Parathyroid adenoma (tissue), 2 donors: ENCODE measurements around the gene FAIM2.
"Not testable (repeated sequence)": the region's sequence is repeated elsewhere in the genome, so short reads cannot be mapped to it uniquely, and the experiment has no call there.

Experiments
- H2AFZ ChIP-seq: fragments of 300-600 bp; sonication (generic); one replicate; pipeline ENCODE4 v1.7.0; 2017; ENCODE audit warnings: antibody characterized with exemption, mild to moderate bottlenecking
- H3K27ac ChIP-seq: fragments of 300-600 bp; sonication (generic); one replicate; pipeline ENCODE4 v1.7.0; 2017
- H3K27me3 ChIP-seq: fragments of 300-600 bp; sonication (generic); one replicate; pipeline ENCODE4 v1.7.0; 2017; ENCODE audit warnings: low read length; ENCODE audit not compliant: control insufficient read depth, insufficient read depth
- H3K36me3 ChIP-seq: fragments of 300-600 bp; sonication (generic); one replicate; pipeline ENCODE4 v1.7.0; 2017; ENCODE audit warnings: low read length; ENCODE audit not compliant: control insufficient read depth, insufficient read depth
- H3K4me1 ChIP-seq: fragments of 300-600 bp; sonication (generic); one replicate; pipeline ENCODE4 v1.7.0; 2017; ENCODE audit warnings: control low read depth
- H3K4me2 ChIP-seq: fragments of 300-600 bp; sonication (generic); one replicate; pipeline ENCODE4 v1.7.0; 2017; ENCODE audit warnings: low read length
- H3K4me3 ChIP-seq: fragments of 300-600 bp; sonication (generic); one replicate; pipeline ENCODE4 v1.7.0; 2017; ENCODE audit warnings: low read depth, low read length
- H3K79me2 ChIP-seq: fragments of 300-600 bp; sonication (generic); one replicate; pipeline ENCODE4 v1.7.0; 2017; ENCODE audit warnings: control low read depth
- H3K9ac ChIP-seq: fragments of 300-600 bp; sonication (generic); one replicate; pipeline ENCODE4 v1.7.0; 2017; ENCODE audit warnings: mild to moderate bottlenecking
- H3K9me3 ChIP-seq: fragments of 300-600 bp; sonication (generic); one replicate; pipeline ENCODE4 v1.7.0; 2017; ENCODE audit warnings: low read length; ENCODE audit not compliant: control insufficient read depth
- CTCF ChIP-seq: fragments of 300-600 bp; sonication (generic); IDR thresholded peaks from one replicate; pipeline ENCODE4 v1.7.0; 2017; ENCODE audit warnings: antibody characterized with exemption, mild to moderate bottlenecking
- donor health status: primary hyperparathyroidism.

The FAIM2 gene

GRCh38 chr12:49874142-49874897, 29.4 kb downstream of the FAIM2 start:
- Histone ChIP-seq H3K79me2 (no peaks in the 10 kb centered on the region), H3K36me3 (no peaks in the 10 kb centered on the region), H3K4me3 (peak overlapping the region; percentile 20), H3K9ac (no peak overlapping the region), H3K4me1 (peaks cover 64% of the 10 kb centered on the region), H3K27ac (peak overlapping the region; percentile 99), H3K4me2 (peak overlapping the region; percentile 52), H3K27me3 (no peaks in the 10 kb centered on the region), H2AFZ (no peak overlapping the region), H3K9me3 (no peaks in the 10 kb centered on the region)
- TF ChIP-seq CTCF, result no peak

DNA sequence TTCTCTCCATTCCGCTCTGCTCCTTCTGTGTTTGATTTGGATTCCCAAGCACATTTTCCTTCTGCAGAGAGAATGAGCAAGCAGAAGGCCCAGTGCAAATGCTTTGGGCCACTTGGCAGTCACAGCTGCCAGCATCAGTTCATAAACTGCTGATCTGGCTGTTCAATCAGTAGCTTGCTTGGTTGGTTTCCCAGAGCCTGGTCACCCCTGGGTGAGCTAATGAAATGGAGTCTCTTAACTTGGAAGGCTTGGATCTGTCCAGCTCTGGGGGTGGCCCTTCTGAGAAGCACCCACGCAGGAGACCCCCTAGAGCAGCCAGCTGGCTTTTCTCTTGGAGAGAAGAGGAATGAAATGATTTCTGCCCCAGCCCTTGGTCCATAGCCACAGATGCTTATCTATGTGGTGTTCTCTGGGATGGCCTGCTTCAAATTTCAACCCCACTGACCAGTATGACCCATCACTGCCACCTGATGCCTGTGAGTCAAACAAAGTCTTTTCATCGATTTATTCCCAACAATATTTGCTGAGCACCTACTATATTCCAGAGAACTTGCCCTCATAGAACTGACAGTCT, 30.3 kb downstream of the FAIM2 start:
- H3K9me3 ChIP-seq, result no peaks in the 10 kb centered on the region
- peak overlapping the region; percentile 99 for H3K27ac ChIP-seq
- no peak overlapping the region for H3K9ac ChIP-seq
- H2AFZ ChIP-seq, result peak overlapping the region; percentile 65
- no peak overlapping the region for H3K4me3 ChIP-seq
- no peaks in the 10 kb centered on the region for H3K36me3 ChIP-seq
- no peaks in the 10 kb centered on the region for H3K79me2 ChIP-seq
- no peaks in the 10 kb centered on the region for H3K27me3 ChIP-seq
- H3K4me1 ChIP-seq, result peaks cover 69% of the 10 kb centered on the region
- no peak for TF ChIP-seq CTCF
- H3K4me2 ChIP-seq, result peak overlapping the region; percentile 52

DNA sequence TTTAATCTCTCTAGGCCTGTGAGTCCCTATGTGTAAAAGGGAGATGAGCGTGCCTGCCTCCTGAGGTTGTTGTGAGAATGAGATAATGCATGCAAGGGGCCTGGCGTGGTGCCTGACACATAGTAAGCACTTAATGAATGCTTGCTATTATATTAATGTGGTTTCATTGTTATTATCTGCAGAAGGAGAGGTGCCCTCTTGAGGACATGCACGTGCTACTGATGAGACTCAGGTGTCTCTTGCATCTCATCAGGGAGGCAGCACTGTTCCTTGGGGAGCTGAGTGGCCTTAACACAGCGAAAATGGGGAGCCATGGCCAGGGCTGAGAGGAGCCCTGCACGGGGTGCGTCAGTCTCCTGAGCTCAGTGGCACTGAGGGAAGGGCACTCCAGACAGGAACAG, 30.9 kb downstream of the FAIM2 start:
- Histone ChIP-seq H3K9me3 (no peaks in the 10 kb centered on the region), H3K4me2 (peak overlapping the region; percentile 52), H3K9ac (no peak overlapping the region), H2AFZ (no peak overlapping the region), H3K27ac (peak overlapping the region; percentile 99), H3K4me3 (no peak overlapping the region), H3K4me1 (peaks cover 76% of the 10 kb centered on the region), H3K27me3 (no peaks in the 10 kb centered on the region), H3K36me3 (no peaks in the 10 kb centered on the region), H3K79me2 (no peaks in the 10 kb centered on the region)
- TF ChIP-seq CTCF, result no peak

DNA sequence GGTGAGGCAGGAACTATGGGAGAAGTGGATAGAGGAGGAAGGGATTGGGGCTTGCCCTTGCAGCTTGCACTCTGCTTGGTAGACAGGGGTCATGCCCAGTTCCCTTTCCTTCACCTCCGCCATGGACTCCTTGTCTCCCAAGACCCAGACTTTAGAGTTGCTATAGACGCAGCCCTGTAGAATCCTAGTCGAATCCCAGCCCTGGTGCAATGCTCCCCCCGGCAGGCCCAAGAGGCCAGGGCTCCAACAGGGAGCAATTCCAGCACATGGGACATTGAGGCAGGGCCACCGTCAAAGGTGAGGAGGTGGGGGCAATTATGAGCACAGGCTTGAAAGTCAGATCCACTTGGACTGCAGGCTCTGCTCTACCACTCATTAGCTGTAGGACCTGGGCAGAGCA, 31.3 kb downstream of the FAIM2 start:
- Histone ChIP-seq H3K4me1 (peaks cover 80% of the 10 kb centered on the region), H2AFZ (no peak overlapping the region), H3K4me3 (no peak overlapping the region), H3K27me3 (no peaks in the 10 kb centered on the region), H3K36me3 (no peaks in the 10 kb centered on the region), H3K27ac (peak overlapping the region; percentile 99), H3K79me2 (no peaks in the 10 kb centered on the region), H3K4me2 (peak overlapping the region; percentile 52), H3K9ac (no peak overlapping the region), H3K9me3 (no peaks in the 10 kb centered on the region)
- no peak for TF ChIP-seq CTCF

DNA sequence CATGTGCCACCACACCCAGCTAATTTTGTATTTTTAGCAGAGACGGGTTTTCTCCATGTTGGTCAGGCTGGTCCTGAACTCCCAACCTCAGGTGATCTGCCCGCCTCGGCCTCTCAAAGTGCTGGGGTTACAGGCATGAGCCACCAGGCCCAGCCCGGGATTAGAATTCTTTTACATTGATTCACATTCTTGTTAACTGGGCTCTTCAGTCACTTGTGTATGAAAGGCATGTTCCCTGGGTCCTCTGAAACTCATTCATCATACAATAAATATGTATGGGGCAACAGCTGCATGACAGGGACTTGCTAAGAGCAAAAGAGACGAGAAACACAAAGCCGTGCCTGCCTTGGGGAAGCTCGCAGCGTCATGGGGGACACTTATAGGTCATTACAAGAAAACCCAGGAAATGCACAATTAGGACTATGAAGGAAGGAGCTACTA, 31.9 kb downstream of the FAIM2 start:
- not testable (repeated sequence) for H3K9me3 ChIP-seq, H3K4me3 ChIP-seq, H3K9ac ChIP-seq, H3K27me3 ChIP-seq, H2AFZ ChIP-seq, H3K4me2 ChIP-seq, H3K36me3 ChIP-seq, H3K79me2 ChIP-seq
- Histone ChIP-seq H3K27ac (peak overlapping the region; percentile 99), H3K4me1 (peaks cover 83% of the 10 kb centered on the region)
